NCI-H345 treated with DMSO at 0.1 percent for 48 hours (cell line): ENCODE measurements around the gene CDRT4.
"Not testable (repeated sequence)": the region's sequence is repeated elsewhere in the genome, so short reads cannot be mapped to it uniquely, and the experiment has no call there.

Experiments used
- DNase-seq: peaks from one replicate; lab custom pipeline; 2025; ENCODE audit not compliant: unreplicated experiment; lab: John Stamatoyannopoulos, UW

The CDRT4 gene

DNA sequence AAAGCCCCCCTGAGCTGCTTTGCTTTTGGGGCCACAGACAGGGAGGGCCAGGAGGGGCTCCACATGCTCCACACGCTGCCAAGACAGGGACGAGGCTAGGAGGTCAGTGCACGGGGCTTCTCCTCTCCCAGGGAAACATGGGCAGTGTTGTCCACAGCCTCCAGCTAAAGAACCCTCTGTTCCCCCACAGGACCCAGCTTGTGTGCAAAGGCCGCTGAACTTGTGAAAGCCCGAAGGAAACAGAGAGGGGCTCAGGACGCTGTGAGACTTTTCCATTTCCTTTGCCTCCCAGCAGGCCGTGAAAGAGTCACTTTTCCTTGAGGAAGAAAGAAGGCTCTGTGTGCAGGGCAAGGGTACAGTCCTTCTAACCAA lies 9.7 kb downstream of the CDRT4 start:
- DNase-seq, result no peak

- DNase-seq, result no peak
Measured at GRCh38 chr17:15456972-15457722, 10.3 kb downstream of the CDRT4 start.

- no peak for DNase-seq
Measured at GRCh38 chr17:15456496-15456895, 10.9 kb downstream of the CDRT4 start.

DNA sequence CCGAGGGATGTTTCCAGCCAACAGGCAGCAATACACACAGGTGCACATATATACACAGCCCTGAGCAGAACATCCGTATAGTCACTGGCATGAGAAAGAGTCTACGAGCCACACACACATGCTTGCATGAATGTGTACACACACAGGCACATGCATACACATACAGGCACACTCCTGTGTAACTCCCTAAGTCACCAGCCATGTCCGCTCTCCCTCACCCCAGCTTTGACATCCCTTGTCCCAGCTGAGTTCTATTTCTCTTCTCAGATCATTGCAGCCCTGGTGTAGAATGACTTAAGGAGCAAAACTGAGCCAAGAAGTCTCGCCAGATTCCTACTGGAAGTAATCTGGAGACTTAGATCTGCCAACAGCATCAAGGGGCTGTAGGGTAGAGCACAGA lies 13.1 kb downstream of the CDRT4 start:
- no peak for DNase-seq

- no peak for DNase-seq
Measured at GRCh38 chr17:15453782-15454181, 13.6 kb downstream of the CDRT4 start.

- no peak for DNase-seq
Measured at GRCh38 chr17:15453246-15453645, 14.2 kb downstream of the CDRT4 start.

- DNase-seq, result no peak
Measured at GRCh38 chr17:15452746-15453145, 14.7 kb downstream of the CDRT4 start.

DNA sequence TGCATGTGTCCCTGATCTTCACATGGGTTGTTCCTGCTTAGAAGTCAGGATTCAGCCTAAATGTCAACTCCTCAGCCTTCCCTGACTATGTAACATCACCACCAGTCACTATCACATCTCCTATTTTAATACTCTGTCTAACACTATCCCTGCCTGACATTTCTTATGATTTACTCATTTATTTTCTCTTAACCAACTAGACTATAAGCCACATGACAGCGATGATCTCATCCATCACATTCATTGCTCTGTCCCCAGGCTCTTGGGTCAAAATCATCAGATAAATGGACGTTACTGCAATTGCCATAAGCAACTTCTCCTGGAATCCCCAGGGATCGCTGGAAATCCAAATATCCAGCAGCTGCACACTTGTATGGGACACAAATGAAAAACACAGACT lies 15.7 kb downstream of the CDRT4 start:
- no peak for DNase-seq

DNA sequence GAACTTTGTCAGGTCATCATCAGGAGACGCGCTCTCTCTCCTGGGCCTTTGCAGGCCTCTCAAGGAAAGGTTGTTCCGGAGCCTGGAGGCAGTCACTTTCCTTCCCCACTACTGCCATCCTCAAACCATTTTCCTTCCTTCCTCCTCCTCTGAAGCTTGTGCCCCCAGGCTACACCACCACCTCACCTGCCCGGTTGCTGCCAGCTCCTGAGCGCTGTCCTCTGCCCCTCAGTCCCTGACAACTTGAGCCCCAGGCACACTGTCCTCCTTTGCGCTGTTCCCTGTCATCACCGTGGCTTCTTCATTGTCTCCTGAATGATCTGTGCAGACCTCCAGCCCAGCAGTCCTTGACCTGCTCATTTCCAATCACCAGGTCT lies 18.9 kb downstream of the CDRT4 start:
- no peak for DNase-seq

DNA sequence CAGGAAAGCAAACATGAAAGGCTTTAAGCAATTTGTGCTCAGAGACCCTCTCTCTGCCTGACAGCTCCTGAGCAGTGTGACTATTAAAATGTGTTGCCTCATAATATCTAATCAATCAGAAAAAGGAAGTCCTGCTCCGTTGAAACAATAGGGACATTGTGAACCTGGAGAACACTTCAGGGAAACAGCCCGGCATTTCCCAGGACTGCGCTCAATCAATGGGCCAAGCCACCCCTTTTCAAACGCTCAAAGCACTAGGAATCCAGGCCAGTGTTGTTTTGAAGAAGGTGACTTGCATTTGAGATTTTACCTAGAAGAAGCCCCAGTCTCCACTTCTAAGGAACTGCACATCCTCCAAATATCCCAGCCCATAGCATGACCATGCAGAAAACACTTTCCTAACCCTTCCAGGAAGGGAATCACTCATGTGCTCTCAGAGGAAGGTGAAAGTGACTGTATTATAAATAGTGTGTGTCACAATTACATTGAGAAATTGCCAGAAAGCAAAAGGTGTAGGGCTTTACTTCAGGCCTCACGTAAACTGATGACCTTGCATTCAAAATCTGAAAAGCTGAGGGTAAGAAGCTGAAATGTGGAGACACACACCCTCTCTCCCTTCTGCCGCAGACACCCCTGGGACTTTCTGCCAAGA lies 19.4 kb downstream of the CDRT4 start:
- DNase-seq, result no peak

DNA sequence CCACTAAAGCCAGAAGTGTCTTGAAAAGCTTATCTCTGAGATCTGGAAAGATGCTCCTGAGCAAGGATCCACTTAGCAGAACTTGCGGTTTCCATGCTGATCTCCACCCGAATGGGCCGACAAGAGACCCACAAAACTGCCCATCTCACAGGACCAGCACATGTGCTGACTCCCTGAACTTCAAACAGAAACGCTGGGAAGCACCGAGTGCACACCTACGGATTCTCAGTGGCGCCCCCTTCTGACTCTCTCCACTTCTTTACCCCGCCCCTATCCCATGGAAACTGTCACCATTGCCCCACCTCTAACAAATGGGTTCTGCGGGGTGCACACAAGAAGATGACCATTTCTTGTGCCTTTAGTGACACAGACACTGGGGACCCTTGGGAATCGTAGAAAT lies 21.4 kb downstream of the CDRT4 start:
- no peak for DNase-seq

DNA sequence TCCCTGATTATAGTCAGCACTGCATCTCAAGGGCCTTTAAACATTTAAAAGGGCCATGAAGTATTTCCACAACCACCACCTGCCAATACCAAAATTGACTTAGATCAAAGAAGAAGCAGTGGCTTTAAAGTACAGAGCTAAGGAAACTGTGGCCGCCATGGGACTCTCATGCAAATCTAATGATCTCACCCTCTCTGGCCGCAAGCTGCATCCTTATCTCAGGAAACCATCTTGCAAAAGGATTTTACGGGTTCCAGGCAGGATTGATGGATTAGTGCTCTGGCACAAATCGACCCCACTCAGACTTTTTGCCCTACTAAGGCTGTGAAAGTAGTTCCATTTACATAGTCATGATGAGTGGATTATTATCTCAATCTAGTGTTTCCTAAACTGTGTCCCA lies 22.6 kb downstream of the CDRT4 start:
- DNase-seq, result no peak

- no peak for DNase-seq
Measured at GRCh38 chr17:15442311-15443180, 24.9 kb downstream of the CDRT4 start.

- no peak for DNase-seq
Measured at GRCh38 chr17:15441315-15441714, 26.1 kb downstream of the CDRT4 start.

DNA sequence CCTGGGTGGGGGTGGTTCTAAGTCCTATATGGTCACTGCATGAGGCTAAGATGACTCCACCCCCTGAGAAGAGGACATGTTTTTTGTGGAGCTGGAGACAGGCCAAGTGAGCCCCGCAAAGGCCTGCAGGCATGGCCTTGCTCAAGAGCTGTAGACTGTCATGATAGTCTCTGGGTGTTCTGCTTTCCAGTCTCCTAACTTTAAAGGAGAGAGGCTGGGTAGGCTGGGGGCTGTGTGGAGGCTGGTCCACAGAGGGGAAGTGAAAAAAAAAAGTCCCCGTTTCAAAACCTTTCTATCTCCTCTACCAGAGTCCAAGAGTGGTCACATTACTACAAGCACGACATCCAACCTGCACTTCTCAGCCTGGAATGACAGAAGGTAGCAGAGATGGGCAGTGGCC lies 27.1 kb downstream of the CDRT4 start:
- no peak for DNase-seq

- DNase-seq, result not testable (repeated sequence)
Measured at GRCh38 chr17:15439205-15439985, 28.0 kb downstream of the CDRT4 start.

GRCh38 chr17:15438491-15439105 lies 28.8 kb downstream of the CDRT4 start:
- no peak for DNase-seq

DNA sequence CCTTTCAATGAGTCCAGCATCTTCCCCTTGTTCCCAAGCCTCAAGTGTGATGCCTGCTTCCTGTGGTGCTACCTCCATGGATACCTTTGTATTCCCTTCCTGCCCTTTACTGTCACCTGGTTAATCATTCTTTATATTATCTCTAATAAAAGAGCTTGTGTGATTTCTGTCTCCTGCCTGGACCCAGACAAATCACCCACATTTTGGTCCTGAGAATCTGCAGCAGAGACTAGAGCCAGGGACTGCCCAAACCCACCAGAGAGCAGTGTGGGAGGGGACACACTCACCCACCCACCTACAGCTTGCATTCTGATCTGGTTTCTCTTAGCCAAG lies 30.2 kb downstream of the CDRT4 start:
- DNase-seq, result no peak

DNA sequence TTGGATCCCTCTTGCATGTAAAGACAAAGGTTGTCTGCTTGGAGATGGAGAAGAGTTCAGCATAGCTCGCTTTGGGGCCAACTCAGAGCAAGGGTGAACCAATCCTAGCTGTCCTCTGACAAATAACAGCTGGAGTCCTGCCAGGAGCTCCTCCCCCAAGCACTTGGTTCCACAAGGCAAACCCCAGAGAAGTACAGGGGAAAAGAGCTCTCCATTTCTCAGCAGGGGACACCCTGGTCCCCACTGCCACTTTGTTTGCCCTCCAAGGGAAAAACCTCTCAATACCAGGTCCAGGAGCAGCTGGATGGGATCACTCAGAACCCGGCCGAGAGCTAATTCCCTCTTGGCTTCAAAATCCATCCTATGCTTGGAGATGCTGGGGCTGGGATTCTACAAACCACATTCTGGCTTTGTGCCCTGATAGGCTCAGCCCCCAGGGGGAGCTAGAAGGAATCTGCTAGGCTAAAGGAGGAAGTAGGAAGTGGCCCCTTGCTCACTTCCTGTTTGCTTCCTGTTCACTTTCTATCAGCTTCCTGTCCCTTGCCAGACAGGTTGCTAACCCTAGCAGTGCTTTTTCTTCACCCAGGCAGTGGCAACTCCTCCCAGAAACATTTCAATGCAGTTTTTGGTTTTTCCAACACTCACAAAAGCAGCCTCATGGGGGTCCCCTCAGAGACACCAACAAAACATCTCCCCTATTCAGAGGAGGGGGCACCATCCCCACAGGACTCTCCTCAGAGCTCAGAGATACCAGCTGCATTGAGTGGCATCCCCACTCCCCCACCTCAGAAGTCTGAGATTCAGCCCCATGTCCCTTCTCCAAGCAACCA lies 30.7 kb downstream of the CDRT4 start:
- DNase-seq, result peak; percentile 89

- DNase-seq, result no peak
Measured at GRCh38 chr17:15434956-15435355, 32.5 kb downstream of the CDRT4 start.
